Suprapubic skin (tissue), 3 donors: ENCODE data around the gene TPCN1.

Experiments used
- POLR2AphosphoS5 ChIP-seq, 3 donors: sonication (generic); formaldehyde crosslinking; IDR thresholded peaks; one replicate each; pipeline ENCODE4 v1.6.1; 2017; ENCODE audit warnings: antibody characterized with exemption in 3 of 3
- TF ChIP-seq, protein P1 (sequence below), 2 donors: fragments of 200-600 bp in 1 of 2; fragments of 450-650 bp in 1 of 2; sonication (generic) in 1 of 2; IDR thresholded peaks; one replicate each; pipeline ENCODE4 v1.5.1; 2016 to 2019; ENCODE audit warnings: antibody characterized with exemption in 2 of 2, mild to moderate bottlenecking in 1 of 2, moderate library complexity in 1 of 2

DNA sequence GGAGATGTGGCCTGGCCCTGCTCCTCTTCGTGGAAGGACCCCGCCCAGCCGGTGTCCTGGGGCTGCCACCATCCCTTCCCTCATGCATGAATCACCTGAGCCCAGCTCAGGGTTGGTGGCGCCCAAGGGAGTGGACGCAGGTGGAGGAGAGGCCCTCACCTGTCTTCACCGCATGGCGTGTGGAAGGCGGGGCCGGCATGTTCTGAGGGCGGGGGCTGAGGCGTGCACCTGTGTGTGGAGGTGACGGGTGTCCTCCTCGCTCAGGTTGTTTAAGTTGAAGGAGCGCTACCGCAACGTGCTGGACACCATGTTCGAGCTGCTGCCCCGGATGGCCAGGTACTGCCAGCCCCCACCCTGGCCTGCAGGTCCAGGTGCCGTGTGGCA lies 66.6 kb downstream of the TPCN1 start:
- TF ChIP-seq POLR2AphosphoS5 (IDR thresholded peaks at IDR 0.05), result no peak
- TF ChIP-seq, protein P1, sequence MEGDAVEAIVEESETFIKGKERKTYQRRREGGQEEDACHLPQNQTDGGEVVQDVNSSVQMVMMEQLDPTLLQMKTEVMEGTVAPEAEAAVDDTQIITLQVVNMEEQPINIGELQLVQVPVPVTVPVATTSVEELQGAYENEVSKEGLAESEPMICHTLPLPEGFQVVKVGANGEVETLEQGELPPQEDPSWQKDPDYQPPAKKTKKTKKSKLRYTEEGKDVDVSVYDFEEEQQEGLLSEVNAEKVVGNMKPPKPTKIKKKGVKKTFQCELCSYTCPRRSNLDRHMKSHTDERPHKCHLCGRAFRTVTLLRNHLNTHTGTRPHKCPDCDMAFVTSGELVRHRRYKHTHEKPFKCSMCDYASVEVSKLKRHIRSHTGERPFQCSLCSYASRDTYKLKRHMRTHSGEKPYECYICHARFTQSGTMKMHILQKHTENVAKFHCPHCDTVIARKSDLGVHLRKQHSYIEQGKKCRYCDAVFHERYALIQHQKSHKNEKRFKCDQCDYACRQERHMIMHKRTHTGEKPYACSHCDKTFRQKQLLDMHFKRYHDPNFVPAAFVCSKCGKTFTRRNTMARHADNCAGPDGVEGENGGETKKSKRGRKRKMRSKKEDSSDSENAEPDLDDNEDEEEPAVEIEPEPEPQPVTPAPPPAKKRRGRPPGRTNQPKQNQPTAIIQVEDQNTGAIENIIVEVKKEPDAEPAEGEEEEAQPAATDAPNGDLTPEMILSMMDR (IDR thresholded peaks at IDR 0.05), result no peak
